Neural progenitor cell (in vitro differentiated cells): ENCODE data around the gene GRIK2. TPM values are rescaled to one million over a fixed set of nuclear protein-coding genes. Genes with fewer than 3 reads are reported as not detected.

Source experiments
- DNase-seq: peaks from one replicate; pipeline ENCODE4 v3.0.0-alpha.2; 2016; ENCODE audit warnings: low spot score
- H2AFZ ChIP-seq: fragments of 200-600 bp; sonication (generic); replicated peaks from 2 replicates; pipeline ENCODE4 v1.6.1; 2016; ENCODE audit warnings: antibody characterized with exemption
- H3F3A ChIP-seq: fragments of 200-600 bp; sonication (generic); 2 replicates; pipeline ENCODE4 v1.6.1; 2016; ENCODE audit warnings: antibody characterized with exemption, low read depth
- H3K27ac ChIP-seq: fragments of 200-600 bp; sonication (generic); 2 replicates; pipeline ENCODE4 v1.5.1; 2016; ENCODE audit warnings: mild to moderate bottlenecking
- H3K27me3 ChIP-seq: fragments of 200-600 bp; sonication (generic); 2 replicates; pipeline ENCODE4 v1.6.1; 2016; ENCODE audit warnings: mild to moderate bottlenecking, moderate library complexity
- H3K36me3 ChIP-seq: fragments of 200-600 bp; sonication (generic); 2 replicates; pipeline ENCODE4 v1.5.1; 2016
- H3K4me1 ChIP-seq: fragments of 200-600 bp; sonication (generic); 2 replicates; pipeline ENCODE4 v1.6.1; 2016; ENCODE audit warnings: mixed run types
- H3K4me2 ChIP-seq: fragments of 200-600 bp; sonication (generic); 2 replicates; pipeline ENCODE4 v1.6.1; 2016
- H3K4me3 ChIP-seq: fragments of 200-600 bp; sonication (generic); 2 replicates; pipeline ENCODE4 v1.5.1; 2016
- H3K79me2 ChIP-seq: fragments of 200-600 bp; sonication (generic); 2 replicates; pipeline ENCODE4 v1.6.1; 2016; ENCODE audit warnings: low read depth
- H3K9ac ChIP-seq: fragments of 200-600 bp; sonication (generic); 2 replicates; pipeline ENCODE4 v1.6.1; 2016
- H3K9me3 ChIP-seq: fragments of 200-600 bp; sonication (generic); 2 replicates; pipeline ENCODE4 v1.5.1; 2016; ENCODE audit warnings: low read depth
- H4K20me1 ChIP-seq: fragments of 200-600 bp; sonication (generic); 2 replicates; pipeline ENCODE4 v1.6.1; 2016; ENCODE audit warnings: low read depth
- H3K27ac Mint-ChIP-seq: 3 replicates; pipeline ENCODE4 v1.8.0; 2021; ENCODE audit warnings: mixed read lengths
- H3K27me3 Mint-ChIP-seq: 2 replicates; pipeline ENCODE4 v1.8.0; 2022; ENCODE audit warnings: low read depth, mild to moderate bottlenecking, inconsistent platforms, moderate library complexity, mixed read lengths; ENCODE audit not compliant: insufficient read depth
- H3K36me3 Mint-ChIP-seq: 3 replicates; pipeline ENCODE4 v1.8.0; 2021; ENCODE audit warnings: mixed read lengths
- H3K4me1 Mint-ChIP-seq: 3 replicates; pipeline ENCODE4 v1.8.0; 2021; ENCODE audit warnings: mixed read lengths
- H3K4me3 Mint-ChIP-seq: 3 replicates; pipeline ENCODE4 v1.8.0; 2021; ENCODE audit warnings: mild to moderate bottlenecking, moderate library complexity, mixed read lengths
- H3K9me3 Mint-ChIP-seq: 3 replicates; pipeline ENCODE4 v1.8.0; 2020; ENCODE audit warnings: mixed read lengths
- EZH2 ChIP-seq: fragments of 200-600 bp; sonication (generic); IDR thresholded peaks from 2 replicates; pipeline ENCODE4 v1.6.1; 2017; ENCODE audit warnings: antibody characterized with exemption, mild to moderate bottlenecking, moderate library complexity
- EZH2phosphoT487 ChIP-seq: fragments of 200-600 bp; sonication (generic); IDR thresholded peaks from 2 replicates; pipeline ENCODE4 v1.6.1; 2017; ENCODE audit warnings: antibody characterized with exemption
- total RNA-seq: library from RNA; depleted of rRNA; stranded (reverse); fragments of >200 nt; gene quantifications from 2 replicates; pipeline ENCODE4 v1.2.3, GENCODE V29; 2015; ENCODE audit warnings: low replicate concordance
- TF ChIP-seq, protein P1 (sequence below): fragments of 200-600 bp; sonication (generic); IDR thresholded peaks from 2 replicates; pipeline ENCODE4 v1.5.1; 2017; ENCODE audit warnings: antibody characterized with exemption, mild to moderate bottlenecking

Gene GRIK2
- total RNA-seq, 1 donor from 2014 or later: 0.88 TPM

DNA sequence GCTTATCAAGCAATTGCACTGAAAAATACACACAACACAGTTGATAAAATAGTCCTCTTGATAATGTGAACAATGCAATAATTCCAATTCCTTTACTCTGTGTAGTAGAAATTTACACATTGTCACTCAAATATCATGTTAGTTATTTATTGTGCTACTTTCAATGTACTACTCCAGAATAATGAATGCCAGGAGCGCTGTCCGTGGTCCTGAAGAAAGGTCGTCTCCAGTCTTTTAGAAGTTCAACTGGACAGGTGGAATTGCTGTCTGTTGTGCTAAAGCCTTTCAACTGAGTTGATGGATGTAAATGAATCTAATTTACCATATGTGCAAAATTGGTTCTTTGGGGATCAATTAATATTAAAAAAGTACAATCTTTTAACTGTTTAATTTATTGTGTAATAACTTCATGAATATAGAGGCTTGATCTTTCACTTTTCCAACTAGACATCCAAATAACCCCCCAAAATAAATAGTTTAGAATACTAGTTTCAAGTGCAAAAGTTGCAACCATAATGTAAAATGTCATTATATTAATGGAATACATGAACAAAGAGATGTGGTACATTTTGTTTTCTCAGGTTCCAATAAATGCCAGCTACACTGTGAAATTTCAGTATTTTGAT lies 3.2 kb downstream of the GRIK2 start:
- H3F3A ChIP-seq: peaks cover 13% of the 10 kb centered on the region
- peaks cover 56% of the 10 kb centered on the region for H3K27me3 Mint-ChIP-seq
- DNase-seq: peak; percentile 83
- H3K36me3 Mint-ChIP-seq: no peaks in the 10 kb centered on the region
- H3K27me3 ChIP-seq: peaks cover 98% of the 10 kb centered on the region
- H3K79me2 ChIP-seq: no peaks in the 10 kb centered on the region
- no peak overlapping the region for H3K4me3 ChIP-seq
- no peak overlapping the region for H3K4me2 ChIP-seq
- H3K4me3 Mint-ChIP-seq: no peak overlapping the region
- peaks cover 18% of the 10 kb centered on the region for H3K4me1 ChIP-seq
- no peaks in the 10 kb centered on the region for H3K9me3 Mint-ChIP-seq
- TF ChIP-seq EZH2: no peak
- TF ChIP-seq EZH2phosphoT487: no peak
- TF ChIP-seq, protein P1, sequence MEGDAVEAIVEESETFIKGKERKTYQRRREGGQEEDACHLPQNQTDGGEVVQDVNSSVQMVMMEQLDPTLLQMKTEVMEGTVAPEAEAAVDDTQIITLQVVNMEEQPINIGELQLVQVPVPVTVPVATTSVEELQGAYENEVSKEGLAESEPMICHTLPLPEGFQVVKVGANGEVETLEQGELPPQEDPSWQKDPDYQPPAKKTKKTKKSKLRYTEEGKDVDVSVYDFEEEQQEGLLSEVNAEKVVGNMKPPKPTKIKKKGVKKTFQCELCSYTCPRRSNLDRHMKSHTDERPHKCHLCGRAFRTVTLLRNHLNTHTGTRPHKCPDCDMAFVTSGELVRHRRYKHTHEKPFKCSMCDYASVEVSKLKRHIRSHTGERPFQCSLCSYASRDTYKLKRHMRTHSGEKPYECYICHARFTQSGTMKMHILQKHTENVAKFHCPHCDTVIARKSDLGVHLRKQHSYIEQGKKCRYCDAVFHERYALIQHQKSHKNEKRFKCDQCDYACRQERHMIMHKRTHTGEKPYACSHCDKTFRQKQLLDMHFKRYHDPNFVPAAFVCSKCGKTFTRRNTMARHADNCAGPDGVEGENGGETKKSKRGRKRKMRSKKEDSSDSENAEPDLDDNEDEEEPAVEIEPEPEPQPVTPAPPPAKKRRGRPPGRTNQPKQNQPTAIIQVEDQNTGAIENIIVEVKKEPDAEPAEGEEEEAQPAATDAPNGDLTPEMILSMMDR: no peak
- H4K20me1 ChIP-seq: peaks cover 13% of the 10 kb centered on the region
- no peak overlapping the region for H3K9ac ChIP-seq
- no peaks in the 10 kb centered on the region for H3K9me3 ChIP-seq
- H3K27ac ChIP-seq: no peak overlapping the region
- no peak overlapping the region for H2AFZ ChIP-seq
- peaks cover 36% of the 10 kb centered on the region for H3K4me1 Mint-ChIP-seq
- H3K36me3 ChIP-seq: no peaks in the 10 kb centered on the region
- no peak overlapping the region for H3K27ac Mint-ChIP-seq

DNA sequence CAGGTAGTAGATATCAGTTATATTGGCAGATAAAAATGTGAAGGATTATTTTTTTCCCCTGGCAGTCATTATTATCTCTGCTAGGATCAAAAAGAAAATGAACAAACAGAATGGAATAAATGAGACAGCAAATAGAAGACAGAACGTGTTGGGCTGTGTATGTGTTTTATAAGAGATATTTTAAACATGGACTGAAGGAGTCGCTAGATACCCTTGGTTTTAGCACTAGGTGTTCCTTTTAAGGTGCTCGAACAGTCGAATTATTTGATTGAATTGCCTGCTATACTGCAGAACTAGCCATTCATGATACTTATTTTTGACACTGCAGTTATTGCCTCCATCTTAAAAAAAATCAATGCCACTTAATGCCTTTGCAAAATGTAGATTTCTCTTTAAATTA lies 3.7 kb downstream of the GRIK2 start:
- H3K27ac ChIP-seq: no peak overlapping the region
- H2AFZ ChIP-seq: no peak overlapping the region
- H3K4me1 Mint-ChIP-seq: peaks cover 37% of the 10 kb centered on the region
- H3K9ac ChIP-seq: no peak overlapping the region
- DNase-seq: peak; percentile 67
- H3K4me3 ChIP-seq: no peak overlapping the region
- no peak overlapping the region for H3K27ac Mint-ChIP-seq
- no peaks in the 10 kb centered on the region for H3K36me3 Mint-ChIP-seq
- H3K9me3 ChIP-seq: no peaks in the 10 kb centered on the region
- H4K20me1 ChIP-seq: peaks cover 13% of the 10 kb centered on the region
- peaks cover 16% of the 10 kb centered on the region for H3F3A ChIP-seq
- TF ChIP-seq, protein P1: peak; percentile 62
- no peak for TF ChIP-seq EZH2
- H3K9me3 Mint-ChIP-seq: no peaks in the 10 kb centered on the region
- no peaks in the 10 kb centered on the region for H3K79me2 ChIP-seq
- no peak overlapping the region for H3K4me3 Mint-ChIP-seq
- H3K4me2 ChIP-seq: no peak overlapping the region
- peaks cover 97% of the 10 kb centered on the region for H3K27me3 ChIP-seq
- no peaks in the 10 kb centered on the region for H3K36me3 ChIP-seq
- H3K4me1 ChIP-seq: peaks cover 13% of the 10 kb centered on the region
- H3K27me3 Mint-ChIP-seq: peaks cover 53% of the 10 kb centered on the region

DNA sequence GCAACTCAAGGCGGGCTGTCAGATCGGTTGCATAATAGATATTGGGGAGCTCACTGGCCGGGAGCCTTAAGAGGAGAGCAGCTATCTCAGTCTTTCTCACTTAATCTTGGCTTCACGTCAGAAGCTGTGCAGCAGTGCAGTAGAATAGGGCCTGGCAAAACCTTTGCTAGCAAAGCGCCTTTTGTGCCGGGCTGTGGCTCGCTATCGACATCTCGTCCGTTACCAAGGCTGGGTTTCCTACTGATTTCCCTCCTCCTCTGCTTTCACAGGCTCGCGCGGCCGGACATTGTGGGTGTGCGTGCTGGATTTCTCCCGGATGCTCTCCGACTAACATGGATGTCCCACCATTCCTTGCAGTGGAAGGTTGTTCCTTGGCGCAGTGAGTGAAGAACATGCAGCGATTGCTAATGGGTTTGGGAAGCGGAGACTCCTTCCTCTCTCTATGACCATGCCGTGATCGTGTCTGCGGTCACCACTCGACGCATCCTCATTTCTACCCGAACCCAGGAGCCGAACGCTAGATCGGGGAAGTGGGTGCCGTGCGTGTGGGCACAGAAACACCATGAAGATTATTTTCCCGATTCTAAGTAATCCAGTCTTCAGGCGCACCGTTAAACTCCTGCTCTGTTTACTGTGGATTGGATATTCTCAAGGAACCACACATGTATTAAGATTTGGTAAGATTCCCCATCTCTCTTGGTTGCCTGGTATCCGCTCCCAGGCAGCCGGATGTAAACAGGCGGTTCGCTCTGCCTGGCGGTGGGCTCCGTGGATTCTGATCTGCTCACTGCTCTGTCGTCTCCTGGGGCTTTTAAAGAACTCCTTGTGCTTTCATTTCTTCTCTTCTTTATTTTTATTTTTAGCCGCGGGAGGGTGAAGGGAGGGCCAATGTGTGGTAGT lies 5.5 kb downstream of the GRIK2 start:
- no peaks in the 10 kb centered on the region for H3K9me3 Mint-ChIP-seq
- peaks cover 39% of the 10 kb centered on the region for H3K4me1 Mint-ChIP-seq
- H3K9me3 ChIP-seq: no peaks in the 10 kb centered on the region
- peaks cover 39% of the 10 kb centered on the region for H3K27me3 Mint-ChIP-seq
- no peaks in the 10 kb centered on the region for H3K36me3 ChIP-seq
- peak; percentile 34 for DNase-seq
- H3K4me3 Mint-ChIP-seq: peak overlapping the region; percentile 86
- no peak overlapping the region for H3K9ac ChIP-seq
- H4K20me1 ChIP-seq: peaks cover 12% of the 10 kb centered on the region
- H2AFZ ChIP-seq: no peak overlapping the region
- H3K79me2 ChIP-seq: no peaks in the 10 kb centered on the region
- no peak overlapping the region for H3K27ac Mint-ChIP-seq
- H3K36me3 Mint-ChIP-seq: no peaks in the 10 kb centered on the region
- peaks cover 21% of the 10 kb centered on the region for H3F3A ChIP-seq
- peaks cover 15% of the 10 kb centered on the region for H3K4me1 ChIP-seq
- peak overlapping the region; percentile 37 for H3K4me3 ChIP-seq
- H3K27ac ChIP-seq: no peak overlapping the region
- H3K27me3 ChIP-seq: peaks cover 90% of the 10 kb centered on the region
- TF ChIP-seq EZH2phosphoT487 (no peak), EZH2 (peak; percentile 66)
- TF ChIP-seq, protein P1: no peak
- H3K4me2 ChIP-seq: peak overlapping the region; percentile 72
